Measurements from ENCODE around the gene FSTL5.

FSTL5 gene

DNA sequence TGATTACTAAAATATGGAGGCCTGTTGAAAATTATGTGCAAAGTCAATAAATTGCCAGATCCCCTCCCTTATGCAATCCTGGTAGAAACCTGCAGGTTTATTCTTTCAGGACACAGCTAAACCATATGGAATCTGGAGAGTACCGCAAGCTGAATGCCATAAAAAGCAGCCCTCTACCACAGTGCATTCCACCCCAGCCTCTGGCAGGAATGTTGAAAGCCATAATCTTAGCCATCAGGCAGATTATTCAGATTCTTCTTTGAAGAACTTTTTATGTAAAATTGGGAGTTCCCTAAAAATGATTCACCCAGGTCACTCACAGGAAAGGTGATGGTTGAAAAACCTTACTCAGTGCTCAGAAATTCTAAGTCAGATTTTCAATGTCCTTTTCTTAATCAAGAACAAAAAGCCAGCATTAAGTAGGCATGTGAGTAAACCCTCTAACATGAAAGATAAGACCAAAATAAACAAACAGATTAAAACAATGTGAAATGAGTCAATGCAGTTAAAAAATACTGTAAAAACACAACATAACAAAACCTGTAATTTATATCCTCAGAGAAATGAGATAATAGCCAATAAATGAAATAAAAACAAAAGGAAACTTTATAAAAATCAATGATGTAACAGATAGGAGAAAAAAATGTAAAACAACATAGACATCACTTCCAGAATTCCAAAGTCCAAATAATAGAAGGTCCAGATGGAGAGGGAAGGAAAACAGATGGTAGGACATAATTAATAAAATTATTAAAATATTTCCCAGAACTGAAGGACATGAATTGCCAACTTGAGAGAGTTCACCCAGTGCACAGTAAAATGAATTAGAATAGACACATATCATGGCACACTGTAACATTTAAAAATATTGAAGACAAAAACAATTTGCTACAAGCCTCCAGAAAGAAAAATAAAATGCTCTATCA lies 226.9 kb downstream of the FSTL5 start:
- no peak for DNase-seq (ENCODE audit: low read depth in 2 of 2)

DNA sequence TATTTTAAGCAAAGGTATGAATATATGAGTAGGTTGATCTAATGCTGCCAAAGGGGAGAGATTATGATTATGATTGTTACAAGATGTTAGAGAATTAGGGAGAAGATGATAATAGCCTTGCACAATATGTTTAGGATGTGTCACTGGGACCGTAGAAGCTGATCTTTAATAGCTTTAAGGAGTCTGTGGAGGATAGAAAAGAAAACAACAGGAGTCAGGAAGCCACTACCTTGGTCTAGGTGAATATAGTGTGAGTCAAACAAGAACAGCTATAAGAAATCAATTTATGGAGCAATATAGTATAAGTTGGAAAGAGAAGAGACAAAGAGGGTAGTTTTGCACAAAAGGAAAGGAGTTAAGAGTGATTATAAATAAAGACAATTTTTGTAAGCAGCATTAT lies 232.7 kb downstream of the FSTL5 start:
- DNase-seq (ENCODE audit: low read depth in 2 of 2) = no peak

DNA sequence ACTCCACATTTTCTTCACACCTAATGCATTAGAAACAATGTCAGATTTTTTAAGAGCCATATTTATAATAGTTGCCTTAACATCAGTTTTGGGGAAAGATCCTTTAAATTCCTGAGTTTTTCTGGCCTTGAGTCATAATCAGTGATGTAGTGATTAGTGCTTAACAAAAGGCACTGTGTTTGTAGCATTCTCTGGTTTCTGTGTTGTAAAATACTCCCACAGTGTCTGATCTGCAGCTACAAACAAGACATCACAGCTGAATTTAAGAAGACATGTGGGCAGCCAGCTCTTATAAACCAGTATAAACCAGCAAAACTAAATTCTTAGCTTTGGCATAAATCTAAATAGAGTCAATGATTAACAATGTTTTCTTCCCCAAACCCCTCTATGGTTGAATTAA lies 233.8 kb downstream of the FSTL5 start:
- DNase-seq (ENCODE audit: low read depth in 2 of 2) = no peak

DNA sequence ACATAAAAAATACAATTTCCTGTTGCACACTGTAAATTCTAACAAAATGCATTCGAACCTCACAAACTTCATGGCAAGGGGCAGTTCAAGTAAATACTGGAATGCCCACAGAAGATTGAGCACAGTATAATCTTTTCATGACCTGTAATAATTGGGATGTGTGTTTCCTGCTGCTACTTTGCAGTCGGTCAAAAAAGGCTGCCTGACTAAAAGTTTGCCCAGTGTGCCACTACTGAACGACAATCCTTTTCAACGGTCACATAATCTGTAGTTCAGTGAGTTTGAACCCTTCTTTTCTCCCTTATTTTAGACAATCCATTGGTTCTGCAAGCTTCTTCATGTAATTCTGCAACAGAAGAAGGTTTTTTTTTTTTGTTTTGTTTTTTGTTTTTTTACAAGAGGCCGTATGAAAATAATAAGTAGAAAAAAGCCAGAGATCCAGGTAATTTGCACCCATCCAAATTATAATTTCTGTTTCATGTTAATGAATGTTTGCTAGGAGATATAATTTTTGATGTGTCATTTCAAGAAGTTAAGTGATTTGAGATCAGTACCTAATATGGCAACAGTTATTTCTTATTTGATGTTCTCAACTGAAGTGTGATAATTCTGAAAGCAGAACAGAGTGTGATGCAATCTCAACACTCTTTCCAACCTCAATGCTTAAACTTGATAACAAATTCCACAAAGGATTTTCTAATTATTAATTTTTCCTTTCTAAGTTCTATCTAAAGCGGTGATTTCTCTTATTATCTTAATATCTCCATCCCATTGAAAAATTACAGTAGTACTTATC lies 237.6 kb downstream of the FSTL5 start:
- no peak for DNase-seq (ENCODE audit: low read depth in 2 of 2)

DNA sequence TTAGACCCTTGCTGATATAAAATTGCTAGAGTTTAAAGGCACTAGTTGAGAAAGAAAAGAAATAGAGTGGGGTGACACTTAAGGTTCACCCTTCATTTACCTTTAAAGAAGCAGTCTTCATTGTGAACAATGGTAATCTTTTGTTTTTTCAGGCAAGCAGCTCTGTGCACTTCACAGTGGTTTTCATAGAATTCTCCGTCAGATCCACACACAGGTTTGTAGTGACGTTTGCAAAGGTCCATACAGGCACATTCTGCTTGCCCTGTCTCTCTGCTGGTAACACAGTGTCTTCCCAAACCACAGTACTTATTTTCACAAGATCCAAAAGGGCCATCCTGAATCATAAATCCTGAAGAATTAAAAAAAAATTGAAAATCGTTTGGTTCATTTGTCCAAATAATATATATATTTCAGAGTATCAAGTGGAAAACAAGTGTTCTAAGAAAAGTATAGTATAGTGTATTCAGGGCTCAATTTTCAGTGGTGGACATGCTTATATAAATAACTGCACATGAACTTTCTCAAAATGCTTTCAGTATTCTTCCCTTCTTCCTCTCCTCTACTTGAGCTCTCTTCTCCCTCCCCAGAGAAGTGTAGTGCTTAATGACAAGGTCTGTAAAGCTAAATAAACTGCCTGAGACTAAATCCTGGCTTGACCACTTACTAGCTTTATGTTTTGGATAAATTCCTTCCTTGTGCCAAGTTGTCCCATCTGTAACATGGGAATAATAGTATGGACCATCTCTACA lies 243.3 kb downstream of the FSTL5 start:
- DNase-seq (ENCODE audit: low read depth in 2 of 2) = no peak

DNA sequence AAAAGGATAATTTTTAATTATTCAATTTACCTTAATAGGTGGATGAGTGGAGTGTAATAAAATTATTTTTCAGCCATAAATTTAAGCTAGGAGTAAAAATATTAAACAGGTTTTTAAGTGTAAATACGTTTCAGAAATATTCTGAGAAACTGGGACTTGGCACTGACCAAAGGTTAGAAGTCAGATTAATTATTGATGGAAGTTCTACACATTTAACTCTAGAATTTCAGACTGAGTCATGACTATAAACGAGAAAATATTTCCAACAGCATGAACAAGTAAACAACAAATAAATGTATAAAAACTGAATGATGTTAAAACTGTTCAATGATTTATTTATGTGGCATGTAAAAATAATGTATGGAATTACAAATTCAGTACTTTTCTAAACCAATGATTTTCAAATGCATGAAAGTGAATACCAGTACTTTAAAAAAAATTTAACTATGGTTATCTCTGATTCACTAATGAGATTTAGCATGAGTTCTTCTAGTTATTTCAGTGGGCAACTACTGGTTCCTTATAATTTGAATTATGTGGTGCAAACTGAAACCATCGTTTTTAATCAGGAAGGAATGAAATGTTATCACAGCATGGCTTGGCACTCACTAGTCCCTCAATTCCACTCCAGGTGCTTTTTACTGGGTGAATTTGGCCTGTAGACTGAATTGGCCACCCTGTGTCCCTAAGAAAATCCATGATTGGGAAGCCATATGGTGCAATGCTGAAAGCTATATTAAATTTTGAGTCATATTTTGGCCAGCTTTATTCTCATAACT lies 244.2 kb downstream of the FSTL5 start:
- DNase-seq (ENCODE audit: low read depth in 2 of 2) = no peak

DNA sequence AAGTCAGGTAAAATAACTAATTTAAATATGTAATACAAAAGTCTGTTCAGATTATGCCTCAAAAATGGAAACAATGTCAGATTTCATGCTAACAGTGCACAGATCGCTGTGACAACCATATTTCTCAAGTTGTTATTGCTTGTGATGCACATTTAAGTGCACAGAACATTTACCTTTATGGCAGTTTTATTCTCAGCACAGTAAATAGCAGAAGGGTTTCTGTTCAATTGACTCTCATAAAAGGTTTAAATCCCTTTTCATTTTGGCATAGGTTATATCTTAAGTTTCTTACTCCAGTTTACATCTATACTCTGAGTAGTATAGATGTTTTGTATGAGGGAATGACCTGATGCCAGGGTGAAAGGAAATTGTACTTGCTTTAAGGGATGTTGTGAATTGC lies 247.8 kb downstream of the FSTL5 start:
- DNase-seq (ENCODE audit: low read depth in 2 of 2) = no peak

DNA sequence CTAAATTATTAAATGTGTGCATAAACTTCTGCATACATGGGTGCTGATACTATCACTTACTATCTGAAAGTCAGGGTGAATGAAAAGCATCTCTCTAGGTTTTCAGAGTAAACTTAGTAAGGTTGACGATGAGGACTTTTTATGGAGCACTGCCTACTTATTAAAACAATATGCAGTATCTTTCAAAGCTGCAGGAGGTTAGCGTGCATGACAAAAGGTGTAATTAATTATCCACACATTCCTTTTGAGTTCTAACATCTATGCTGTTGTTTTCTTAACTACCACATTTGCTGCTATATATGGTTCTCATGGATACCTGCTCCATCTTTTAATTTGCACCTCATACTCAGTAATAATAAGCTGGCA lies 256.2 kb downstream of the FSTL5 start:
- DNase-seq (ENCODE audit: low read depth in 2 of 2) = no peak

DNA sequence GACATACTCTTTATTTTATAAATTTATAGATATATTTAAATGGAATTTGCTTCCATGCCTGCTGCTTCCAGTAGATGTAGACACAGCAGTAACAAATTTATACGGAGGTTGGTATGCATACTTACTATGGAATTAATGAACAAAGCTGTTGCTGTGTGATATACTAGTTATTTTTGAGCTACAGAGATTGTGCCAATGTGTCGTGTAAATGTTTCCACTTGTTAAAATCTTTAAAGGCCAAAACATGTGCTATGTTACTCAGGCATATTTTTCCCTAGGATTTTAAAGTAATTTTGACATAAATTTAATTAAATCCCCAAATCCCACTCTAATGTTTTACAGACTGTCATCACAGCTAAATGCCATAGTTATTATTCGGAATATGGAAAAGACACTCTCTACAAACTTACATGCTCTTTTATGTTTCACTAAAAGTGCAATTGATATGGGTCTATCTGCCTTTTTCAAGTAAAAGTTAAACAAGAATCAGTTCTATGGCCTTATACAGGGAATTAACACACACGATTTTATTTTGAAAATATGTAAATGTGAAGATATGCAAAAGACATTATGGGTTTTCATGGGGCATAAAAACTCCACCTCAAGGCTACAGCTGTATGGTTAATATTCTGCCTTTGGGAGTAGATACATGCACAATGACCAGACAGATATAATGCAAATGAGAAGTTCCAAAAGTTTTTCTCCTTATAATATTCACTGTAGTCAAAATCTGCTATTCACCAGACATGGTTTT lies 256.8 kb downstream of the FSTL5 start:
- no peak for DNase-seq (ENCODE audit: low read depth in 2 of 2)

DNA sequence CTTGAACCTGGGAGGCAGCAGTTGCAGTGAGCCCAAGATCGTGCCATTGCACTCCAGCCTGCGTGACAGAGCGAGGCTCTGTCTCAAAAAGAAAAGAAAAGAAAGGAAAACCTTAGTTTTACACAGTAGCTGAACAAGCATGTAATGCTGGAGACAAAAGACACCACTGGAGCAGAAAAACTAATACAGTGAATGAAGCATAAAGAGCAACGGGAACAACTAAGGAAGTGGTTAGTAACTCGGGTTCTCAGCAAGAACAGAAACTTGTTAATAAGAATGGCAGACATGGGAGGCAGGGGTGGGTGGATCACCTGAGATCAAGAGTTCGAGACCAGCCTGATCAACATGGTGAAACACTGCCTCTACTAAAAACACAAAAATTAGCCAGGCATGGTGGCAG lies 263.7 kb downstream of the FSTL5 start:
- DNase-seq (ENCODE audit: low read depth in 2 of 2) = no peak

DNA sequence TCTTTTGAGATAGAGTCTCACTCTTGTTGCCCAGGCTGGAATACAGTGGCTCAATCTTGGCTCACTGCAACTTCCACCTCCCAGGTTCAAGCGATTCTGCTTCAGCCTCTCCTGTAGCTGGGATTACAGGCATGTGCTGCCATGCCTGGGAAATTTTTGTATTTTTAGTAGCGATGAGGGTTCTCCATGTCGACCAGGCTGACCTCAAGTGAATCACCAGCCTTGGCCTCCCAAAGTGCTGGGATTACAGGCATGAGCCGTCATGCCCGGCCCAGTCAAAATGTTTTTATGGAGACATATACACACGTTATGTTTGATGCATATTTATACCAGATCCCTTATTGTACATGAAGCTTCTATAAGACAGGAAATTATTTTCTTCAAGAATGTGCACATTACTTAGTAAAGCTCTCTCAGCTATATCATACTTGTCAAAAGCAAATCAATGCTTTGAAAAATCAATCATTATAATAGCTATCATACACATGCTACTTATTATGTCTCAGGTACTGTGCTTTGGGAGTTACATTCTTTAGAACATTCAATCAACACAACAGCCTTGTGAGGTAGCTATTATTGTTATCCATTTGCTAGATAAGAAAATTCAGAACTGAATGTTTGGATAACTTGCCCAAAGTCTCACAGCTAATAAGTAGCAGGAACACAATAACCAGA lies 269.2 kb downstream of the FSTL5 start:
- DNase-seq (ENCODE audit: low read depth in 2 of 2) = no peak

DNA sequence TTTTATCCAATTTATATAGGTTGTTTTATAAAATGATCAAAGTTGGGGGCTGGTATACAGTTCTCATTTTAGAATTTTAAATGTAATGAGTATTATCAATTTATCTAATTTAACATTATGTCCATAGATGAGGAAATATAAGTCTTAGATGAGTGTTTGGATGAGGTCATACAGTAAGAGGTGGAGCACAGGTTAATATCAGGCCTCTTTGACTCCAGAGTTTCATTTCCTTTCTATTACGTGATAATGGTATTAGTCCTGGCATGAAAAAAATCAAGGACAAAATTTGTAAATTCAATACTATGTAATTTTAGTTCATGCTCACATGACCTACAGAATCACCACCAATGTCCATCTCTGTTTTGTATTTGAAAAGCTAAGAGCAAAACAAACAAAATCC lies 269.8 kb downstream of the FSTL5 start:
- no peak for DNase-seq (ENCODE audit: low read depth in 2 of 2)

DNA sequence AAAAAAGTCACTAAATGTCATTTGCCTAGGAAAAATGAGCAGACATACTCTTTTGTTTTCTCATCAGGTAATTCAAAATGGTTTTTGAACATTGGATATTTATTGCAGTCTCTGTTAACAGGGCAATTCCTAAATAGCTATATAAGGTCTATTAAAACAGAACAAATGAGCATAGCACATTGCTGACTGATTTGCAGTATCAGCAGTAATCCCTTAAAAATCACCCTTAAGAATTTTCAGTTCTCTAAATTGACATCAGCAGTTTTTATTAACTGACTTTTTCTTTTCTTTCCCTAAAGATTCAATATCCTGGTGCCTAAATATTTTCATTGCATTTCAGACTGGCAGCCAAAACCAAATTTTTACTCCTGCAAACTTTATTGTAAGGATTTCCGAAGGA lies 270.2 kb downstream of the FSTL5 start:
- DNase-seq (ENCODE audit: low read depth in 2 of 2) = no peak

DNA sequence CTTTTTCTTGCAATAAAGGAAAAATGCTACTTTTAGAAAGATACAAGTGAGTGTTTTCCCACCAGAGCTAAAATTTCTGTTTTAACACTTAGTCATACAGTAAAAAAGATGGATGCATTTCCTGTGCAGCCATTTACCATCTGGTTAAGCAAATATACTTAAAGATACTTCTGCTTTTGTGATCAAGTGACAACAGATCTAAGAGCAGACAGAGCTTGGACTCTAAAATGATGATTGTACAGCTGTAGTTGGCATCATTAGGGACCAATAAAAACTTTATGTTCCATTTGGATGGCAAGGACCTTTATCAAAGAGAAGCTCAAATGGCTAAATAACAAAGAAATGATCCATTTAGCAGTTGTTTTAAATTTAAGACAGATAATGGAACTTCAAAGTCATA lies 270.8 kb downstream of the FSTL5 start:
- no peak for DNase-seq (ENCODE audit: low read depth in 2 of 2)

DNA sequence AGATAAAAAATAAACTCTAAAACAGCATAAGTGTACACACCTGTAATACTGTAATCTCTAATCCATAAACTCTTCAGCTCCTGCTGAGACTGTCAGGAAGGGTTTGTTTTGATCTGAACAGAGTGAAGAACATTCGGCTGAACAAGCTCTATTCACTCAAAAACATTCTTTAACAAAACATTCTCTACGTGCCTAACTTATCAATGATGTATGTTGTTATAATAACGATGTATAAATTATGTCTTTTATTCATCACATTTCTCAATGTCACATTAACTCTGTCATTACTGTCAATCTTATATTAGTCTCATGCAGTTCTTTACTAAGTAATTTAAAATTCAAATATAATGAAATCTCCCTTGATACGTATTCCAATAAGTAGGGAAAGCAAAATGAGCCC lies 280.6 kb downstream of the FSTL5 start:
- DNase-seq (ENCODE audit: low read depth in 2 of 2) = no peak

DNA sequence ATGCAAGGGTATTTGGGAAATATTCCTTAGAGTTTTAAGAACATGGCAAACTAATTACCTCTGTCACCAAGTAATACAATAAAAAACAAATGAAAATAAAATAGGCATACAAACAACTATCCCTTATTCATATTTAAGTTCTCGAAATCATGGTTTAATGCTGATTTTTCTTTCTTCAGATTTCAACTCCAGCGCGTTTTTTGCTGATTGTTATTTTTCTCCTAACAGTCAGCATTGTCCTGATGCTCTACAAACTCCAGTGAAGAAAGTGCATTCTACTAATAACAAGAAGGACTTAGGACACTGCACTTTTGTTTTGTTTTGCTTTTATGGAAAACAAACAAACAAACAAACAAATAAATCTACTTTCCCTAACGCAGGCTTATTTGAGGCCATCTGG lies 282.4 kb downstream of the FSTL5 start:
- DNase-seq (ENCODE audit: low read depth in 2 of 2) = no peak

DNA sequence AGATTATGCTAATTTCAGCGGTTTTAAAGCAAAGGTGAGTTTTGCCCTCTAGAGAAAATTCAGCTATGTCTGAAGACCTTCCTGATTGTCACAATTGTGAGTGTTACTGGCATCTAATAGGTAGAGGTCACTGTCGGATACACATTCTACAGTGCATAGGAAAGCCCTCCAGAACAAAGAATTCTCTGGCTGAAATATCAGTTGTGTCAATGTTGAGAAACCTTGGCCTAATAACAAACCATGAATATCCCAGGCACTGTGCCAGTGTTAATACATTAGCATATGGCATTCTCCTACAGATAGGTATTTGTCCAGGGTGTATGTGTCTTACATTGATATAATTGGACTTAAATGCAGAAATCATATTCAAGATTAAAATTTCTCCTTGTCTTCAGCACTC lies 294.3 kb downstream of the FSTL5 start:
- DNase-seq (ENCODE audit: low read depth in 2 of 2) = no peak

DNA sequence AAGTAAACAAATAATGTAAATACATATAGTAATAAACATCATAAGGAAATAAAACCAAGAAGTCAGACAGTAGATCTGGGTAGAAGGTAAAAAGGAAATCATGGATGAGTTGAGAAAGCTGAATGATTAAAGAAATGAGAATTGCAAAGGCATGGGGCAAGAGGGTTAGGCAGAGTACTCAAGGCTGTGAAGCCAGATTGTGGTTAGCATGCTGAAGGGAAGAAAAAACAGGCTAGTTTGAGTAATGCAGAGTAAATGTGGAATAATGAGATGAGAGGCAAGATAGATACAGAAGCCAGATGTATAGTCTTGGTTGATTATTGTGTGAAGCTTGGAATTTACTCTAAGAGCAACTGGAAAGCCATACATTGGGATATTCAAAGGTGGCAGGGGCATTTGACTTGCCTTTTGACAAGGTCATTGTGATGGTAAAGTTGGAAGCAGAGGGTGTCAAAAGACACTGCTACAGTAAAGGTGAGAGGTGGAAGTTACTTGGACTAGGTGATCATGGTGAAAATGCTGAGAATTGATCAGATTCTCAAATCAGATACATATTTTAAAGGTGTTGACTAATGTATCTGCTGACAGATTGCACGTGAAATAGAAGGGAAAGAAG lies 307.0 kb downstream of the FSTL5 start:
- DNase-seq (ENCODE audit: low read depth in 2 of 2) = no peak

DNA sequence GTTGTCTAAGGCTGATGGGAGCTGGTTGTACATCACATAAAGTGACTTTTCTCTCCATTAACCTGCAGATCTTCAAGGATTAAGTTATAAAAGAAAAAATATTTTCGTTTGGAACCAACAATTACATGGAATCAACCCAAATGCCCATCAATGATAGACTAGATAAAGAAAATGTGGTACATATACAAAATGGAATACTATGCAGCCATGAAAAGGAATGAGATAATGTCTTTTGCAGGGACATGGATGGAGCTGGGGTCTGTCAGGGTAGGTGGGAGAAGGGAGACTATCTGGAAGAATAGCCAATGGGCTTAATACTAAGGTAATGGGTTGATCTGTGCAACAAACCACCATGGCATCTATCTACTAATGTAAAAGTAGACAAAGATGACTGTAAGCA lies 313.2 kb downstream of the FSTL5 start:
- no peak for DNase-seq (ENCODE audit: low read depth in 2 of 2)

DNA sequence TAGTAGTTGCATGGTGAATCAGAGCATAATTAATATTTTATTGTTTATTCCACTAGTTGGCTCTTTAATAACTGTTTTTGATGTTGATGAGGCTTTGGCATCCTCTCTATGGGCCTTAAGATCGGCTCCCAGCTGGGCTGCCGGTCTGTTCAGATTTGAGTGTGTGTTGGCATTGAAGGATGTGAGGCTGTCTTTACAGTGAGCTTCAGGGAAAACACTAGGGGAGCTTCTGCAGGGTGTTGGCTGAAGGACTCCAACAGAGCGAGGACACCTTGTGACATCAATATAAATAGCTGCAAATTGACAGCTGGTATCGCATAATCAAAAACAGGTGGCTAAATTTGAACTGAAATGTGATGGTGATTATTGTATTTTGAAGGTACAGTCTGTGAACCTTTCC lies 322.0 kb downstream of the FSTL5 start:
- no peak for DNase-seq (ENCODE audit: low read depth in 2 of 2)
